WTC11 (cell line): Measurements from ENCODE around the gene ASTN1. TPM values are rescaled to one million over a fixed set of nuclear protein-coding genes. Genes with fewer than 3 reads are reported as not detected.

Source experiments
- ATAC-seq: fragments of 200-7000 bp; cut with Tn5 transposase; 2 replicates; pipeline ENCODE4 v1.10.0; 2021; ENCODE audit warnings: mild to moderate bottlenecking, moderate library complexity
- CTCF ChIA-PET: fragments of 300-600 bp; sonication (Branson Sonifier 250); formaldehyde crosslinking; loops from one replicate; lab custom pipeline; 2021; ENCODE audit warnings: antibody characterized with exemption; lab: Charles Lee
- POLR2A ChIA-PET: fragments of 350-600 bp; sonication (Branson Sonifier 250); formaldehyde crosslinking; loops from one replicate; lab custom pipeline; 2021; ENCODE audit warnings: antibody characterized with exemption; lab: Charles Lee
- DNase-seq: peaks from one replicate; pipeline ENCODE4 v3.0.0; 2021; ENCODE audit warnings: low spot score
- H3K27ac Mint-ChIP-seq: 2 replicates; pipeline ENCODE4 v1.8.0; 2021; ENCODE audit warnings: mixed read lengths
- H3K27me3 Mint-ChIP-seq: 2 replicates; pipeline ENCODE4 v1.8.0; 2021; ENCODE audit warnings: low read depth, mild to moderate bottlenecking, moderate library complexity, mixed read lengths
- H3K36me3 Mint-ChIP-seq: 2 replicates; pipeline ENCODE4 v1.8.0; 2021; ENCODE audit warnings: mixed read lengths
- H3K4me1 Mint-ChIP-seq: 2 replicates; pipeline ENCODE4 v1.8.0; 2022; ENCODE audit warnings: mixed read lengths
- H3K4me3 Mint-ChIP-seq: 2 replicates; pipeline ENCODE4 v1.8.0; 2021; ENCODE audit warnings: mild to moderate bottlenecking, moderate library complexity, mixed read lengths
- H3K9me3 Mint-ChIP-seq: 2 replicates; pipeline ENCODE4 v1.8.0; 2021; ENCODE audit warnings: mixed read lengths
- EMX1 ChIP-seq: fragments of 250-450 bp; sonication (Bioruptor Pico); IDR thresholded peaks from 2 replicates; pipeline ENCODE4 v1.8.0; 2021; ENCODE audit warnings: mild to moderate bottlenecking
- ETV6 ChIP-seq: sonication (generic); formaldehyde crosslinking; IDR thresholded peaks from 2 replicates; pipeline ENCODE4 v1.8.1; 2022; ENCODE audit warnings: mild to moderate bottlenecking, missing genetic modification reagents
- FOXJ3 ChIP-seq: sonication (generic); formaldehyde crosslinking; IDR thresholded peaks from 2 replicates; pipeline ENCODE4 v1.9.0; 2021; ENCODE audit warnings: missing genetic modification reagents, mild to moderate bottlenecking, borderline replicate concordance
- NR1H2 ChIP-seq: sonication (generic); formaldehyde crosslinking; IDR thresholded peaks from 2 replicates; pipeline ENCODE4 v1.9.0; 2021; ENCODE audit warnings: mild to moderate bottlenecking, moderate library complexity, missing genetic modification reagents
- OVOL2 ChIP-seq: fragments of 250-450 bp; sonication (Bioruptor Pico); IDR thresholded peaks from 2 replicates; pipeline ENCODE4 v1.9.0; 2021; ENCODE audit warnings: mild to moderate bottlenecking, borderline replicate concordance
- ZNF263 ChIP-seq: sonication (generic); formaldehyde crosslinking; IDR thresholded peaks from 2 replicates; pipeline ENCODE4 v1.8.1; 2022; ENCODE audit warnings: low read depth, mild to moderate bottlenecking, moderate library complexity, missing genetic modification reagents
- ZNF396 ChIP-seq: fragments of 250-450 bp; sonication (Bioruptor Pico); IDR thresholded peaks from 2 replicates; pipeline ENCODE4 v1.8.0; 2021; ENCODE audit warnings: mild to moderate bottlenecking, moderate library complexity, borderline replicate concordance
- total RNA-seq: library from RNA; stranded (reverse); gene quantifications from 3 replicates; pipeline ENCODE4 v1.2.3, GENCODE V29; 2021
- TF ChIP-seq, protein P1 (sequence below): sonication (generic); formaldehyde crosslinking; IDR thresholded peaks from 2 replicates; pipeline ENCODE4 v1.8.1; 2022; ENCODE audit warnings: low read depth, mild to moderate bottlenecking, moderate library complexity, missing genetic modification reagents, borderline replicate concordance
- TF ChIP-seq, protein P2 (sequence below): sonication (generic); formaldehyde crosslinking; IDR thresholded peaks from 2 replicates; pipeline ENCODE4 v1.8.1; 2023; ENCODE audit warnings: mild to moderate bottlenecking, moderate library complexity, missing genetic modification reagents
- TF ChIP-seq, protein P3 (sequence below): sonication (generic); formaldehyde crosslinking; IDR thresholded peaks from 2 replicates; pipeline ENCODE4 v1.8.1; 2023; ENCODE audit warnings: mild to moderate bottlenecking, missing genetic modification reagents
- TF ChIP-seq, protein P4 (sequence below): sonication (generic); formaldehyde crosslinking; IDR thresholded peaks from 2 replicates; pipeline ENCODE4 v1.8.0; 2022; ENCODE audit warnings: mild to moderate bottlenecking, missing genetic modification reagents
- TF ChIP-seq, protein P5 (sequence below): fragments of 250-450 bp; sonication (Bioruptor Pico); IDR thresholded peaks from 2 replicates; pipeline ENCODE4 v1.9.0; 2021; ENCODE audit warnings: mild to moderate bottlenecking, borderline replicate concordance
- TF ChIP-seq, protein P6 (sequence below): sonication (generic); formaldehyde crosslinking; IDR thresholded peaks from 2 replicates; pipeline ENCODE4 v1.8.0; 2022; ENCODE audit warnings: mild to moderate bottlenecking, missing genetic modification reagents
- TF ChIP-seq, protein P7 (sequence below): sonication (generic); formaldehyde crosslinking; IDR thresholded peaks from 2 replicates; pipeline ENCODE4 v1.8.1; 2023; ENCODE audit warnings: mild to moderate bottlenecking, missing genetic modification reagents, moderate library complexity

Gene ASTN1
- total RNA-seq, 1 experiment from 2014 or later = 3.4 TPM

DNA sequence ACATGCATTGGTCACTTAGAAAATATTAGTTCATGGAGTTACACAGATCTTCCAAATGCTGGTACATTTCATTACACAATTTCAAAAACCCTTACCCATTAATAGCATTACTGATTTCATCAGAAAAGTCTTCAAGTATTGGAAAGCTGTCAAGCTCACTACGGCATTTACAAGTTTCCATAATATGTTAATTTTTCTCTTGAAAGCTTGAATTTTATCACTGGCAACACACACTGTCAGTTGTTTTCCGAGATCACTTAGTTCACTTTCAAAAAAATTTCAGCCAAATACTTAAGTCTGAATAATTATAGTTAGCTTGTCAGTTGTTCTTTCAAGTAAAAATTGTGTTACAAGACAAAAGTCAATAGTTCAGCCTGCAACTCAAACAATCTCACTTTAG is 18.0 kb downstream of the ASTN1 start:
- H3K27me3 Mint-ChIP-seq = no peaks in the 10 kb centered on the region
- ChIA-PET POLR2A (no interaction called here), CTCF (interaction anchor here (1.9 kb wide), 1 partner anchor 9 kb away, joined by 6 read pairs; no protein-coding TSS in a partner anchor)
- no peaks in the 10 kb centered on the region for H3K36me3 Mint-ChIP-seq
- ATAC-seq = no peak
- no peak overlapping the region for H3K4me3 Mint-ChIP-seq
- no peak for DNase-seq
- peaks cover 19% of the 10 kb centered on the region for H3K4me1 Mint-ChIP-seq
- TF ChIP-seq, protein P1, sequence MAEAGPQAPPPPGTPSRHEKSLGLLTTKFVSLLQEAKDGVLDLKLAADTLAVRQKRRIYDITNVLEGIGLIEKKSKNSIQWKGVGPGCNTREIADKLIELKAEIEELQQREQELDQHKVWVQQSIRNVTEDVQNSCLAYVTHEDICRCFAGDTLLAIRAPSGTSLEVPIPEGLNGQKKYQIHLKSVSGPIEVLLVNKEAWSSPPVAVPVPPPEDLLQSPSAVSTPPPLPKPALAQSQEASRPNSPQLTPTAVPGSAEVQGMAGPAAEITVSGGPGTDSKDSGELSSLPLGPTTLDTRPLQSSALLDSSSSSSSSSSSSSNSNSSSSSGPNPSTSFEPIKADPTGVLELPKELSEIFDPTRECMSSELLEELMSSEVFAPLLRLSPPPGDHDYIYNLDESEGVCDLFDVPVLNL (CRISPR knock-in tag) = no peak
- TF ChIP-seq, protein P2, sequence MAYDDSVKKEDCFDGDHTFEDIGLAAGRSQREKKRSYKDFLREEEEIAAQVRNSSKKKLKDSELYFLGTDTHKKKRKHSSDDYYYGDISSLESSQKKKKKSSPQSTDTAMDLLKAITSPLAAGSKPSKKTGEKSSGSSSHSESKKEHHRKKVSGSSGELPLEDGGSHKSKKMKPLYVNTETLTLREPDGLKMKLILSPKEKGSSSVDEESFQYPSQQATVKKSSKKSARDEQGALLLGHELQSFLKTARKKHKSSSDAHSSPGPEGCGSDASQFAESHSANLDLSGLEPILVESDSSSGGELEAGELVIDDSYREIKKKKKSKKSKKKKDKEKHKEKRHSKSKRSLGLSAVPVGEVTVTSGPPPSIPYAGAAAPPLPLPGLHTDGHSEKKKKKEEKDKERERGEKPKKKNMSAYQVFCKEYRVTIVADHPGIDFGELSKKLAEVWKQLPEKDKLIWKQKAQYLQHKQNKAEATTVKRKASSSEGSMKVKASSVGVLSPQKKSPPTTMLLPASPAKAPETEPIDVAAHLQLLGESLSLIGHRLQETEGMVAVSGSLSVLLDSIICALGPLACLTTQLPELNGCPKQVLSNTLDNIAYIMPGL (CRISPR knock-in tag) = no peak
- TF ChIP-seq, protein P3, sequence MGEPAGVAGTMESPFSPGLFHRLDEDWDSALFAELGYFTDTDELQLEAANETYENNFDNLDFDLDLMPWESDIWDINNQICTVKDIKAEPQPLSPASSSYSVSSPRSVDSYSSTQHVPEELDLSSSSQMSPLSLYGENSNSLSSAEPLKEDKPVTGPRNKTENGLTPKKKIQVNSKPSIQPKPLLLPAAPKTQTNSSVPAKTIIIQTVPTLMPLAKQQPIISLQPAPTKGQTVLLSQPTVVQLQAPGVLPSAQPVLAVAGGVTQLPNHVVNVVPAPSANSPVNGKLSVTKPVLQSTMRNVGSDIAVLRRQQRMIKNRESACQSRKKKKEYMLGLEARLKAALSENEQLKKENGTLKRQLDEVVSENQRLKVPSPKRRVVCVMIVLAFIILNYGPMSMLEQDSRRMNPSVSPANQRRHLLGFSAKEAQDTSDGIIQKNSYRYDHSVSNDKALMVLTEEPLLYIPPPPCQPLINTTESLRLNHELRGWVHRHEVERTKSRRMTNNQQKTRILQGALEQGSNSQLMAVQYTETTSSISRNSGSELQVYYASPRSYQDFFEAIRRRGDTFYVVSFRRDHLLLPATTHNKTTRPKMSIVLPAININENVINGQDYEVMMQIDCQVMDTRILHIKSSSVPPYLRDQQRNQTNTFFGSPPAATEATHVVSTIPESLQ (CRISPR knock-in tag) = no peak
- TF ChIP-seq, protein P4, sequence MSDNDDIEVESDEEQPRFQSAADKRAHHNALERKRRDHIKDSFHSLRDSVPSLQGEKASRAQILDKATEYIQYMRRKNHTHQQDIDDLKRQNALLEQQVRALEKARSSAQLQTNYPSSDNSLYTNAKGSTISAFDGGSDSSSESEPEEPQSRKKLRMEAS (CRISPR knock-in tag) = no peak
- TF ChIP-seq, protein P5, sequence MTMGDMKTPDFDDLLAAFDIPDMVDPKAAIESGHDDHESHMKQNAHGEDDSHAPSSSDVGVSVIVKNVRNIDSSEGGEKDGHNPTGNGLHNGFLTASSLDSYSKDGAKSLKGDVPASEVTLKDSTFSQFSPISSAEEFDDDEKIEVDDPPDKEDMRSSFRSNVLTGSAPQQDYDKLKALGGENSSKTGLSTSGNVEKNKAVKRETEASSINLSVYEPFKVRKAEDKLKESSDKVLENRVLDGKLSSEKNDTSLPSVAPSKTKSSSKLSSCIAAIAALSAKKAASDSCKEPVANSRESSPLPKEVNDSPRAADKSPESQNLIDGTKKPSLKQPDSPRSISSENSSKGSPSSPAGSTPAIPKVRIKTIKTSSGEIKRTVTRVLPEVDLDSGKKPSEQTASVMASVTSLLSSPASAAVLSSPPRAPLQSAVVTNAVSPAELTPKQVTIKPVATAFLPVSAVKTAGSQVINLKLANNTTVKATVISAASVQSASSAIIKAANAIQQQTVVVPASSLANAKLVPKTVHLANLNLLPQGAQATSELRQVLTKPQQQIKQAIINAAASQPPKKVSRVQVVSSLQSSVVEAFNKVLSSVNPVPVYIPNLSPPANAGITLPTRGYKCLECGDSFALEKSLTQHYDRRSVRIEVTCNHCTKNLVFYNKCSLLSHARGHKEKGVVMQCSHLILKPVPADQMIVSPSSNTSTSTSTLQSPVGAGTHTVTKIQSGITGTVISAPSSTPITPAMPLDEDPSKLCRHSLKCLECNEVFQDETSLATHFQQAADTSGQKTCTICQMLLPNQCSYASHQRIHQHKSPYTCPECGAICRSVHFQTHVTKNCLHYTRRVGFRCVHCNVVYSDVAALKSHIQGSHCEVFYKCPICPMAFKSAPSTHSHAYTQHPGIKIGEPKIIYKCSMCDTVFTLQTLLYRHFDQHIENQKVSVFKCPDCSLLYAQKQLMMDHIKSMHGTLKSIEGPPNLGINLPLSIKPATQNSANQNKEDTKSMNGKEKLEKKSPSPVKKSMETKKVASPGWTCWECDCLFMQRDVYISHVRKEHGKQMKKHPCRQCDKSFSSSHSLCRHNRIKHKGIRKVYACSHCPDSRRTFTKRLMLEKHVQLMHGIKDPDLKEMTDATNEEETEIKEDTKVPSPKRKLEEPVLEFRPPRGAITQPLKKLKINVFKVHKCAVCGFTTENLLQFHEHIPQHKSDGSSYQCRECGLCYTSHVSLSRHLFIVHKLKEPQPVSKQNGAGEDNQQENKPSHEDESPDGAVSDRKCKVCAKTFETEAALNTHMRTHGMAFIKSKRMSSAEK (CRISPR knock-in tag) = no peak
- TF ChIP-seq FOXJ3 (CRISPR knock-in tag) = no peak
- TF ChIP-seq, protein P6, sequence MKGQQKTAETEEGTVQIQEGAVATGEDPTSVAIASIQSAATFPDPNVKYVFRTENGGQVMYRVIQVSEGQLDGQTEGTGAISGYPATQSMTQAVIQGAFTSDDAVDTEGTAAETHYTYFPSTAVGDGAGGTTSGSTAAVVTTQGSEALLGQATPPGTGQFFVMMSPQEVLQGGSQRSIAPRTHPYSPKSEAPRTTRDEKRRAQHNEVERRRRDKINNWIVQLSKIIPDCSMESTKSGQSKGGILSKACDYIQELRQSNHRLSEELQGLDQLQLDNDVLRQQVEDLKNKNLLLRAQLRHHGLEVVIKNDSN (CRISPR knock-in tag) = no peak
- TF ChIP-seq ZNF263 (CRISPR knock-in tag) = no peak
- TF ChIP-seq, protein P7, sequence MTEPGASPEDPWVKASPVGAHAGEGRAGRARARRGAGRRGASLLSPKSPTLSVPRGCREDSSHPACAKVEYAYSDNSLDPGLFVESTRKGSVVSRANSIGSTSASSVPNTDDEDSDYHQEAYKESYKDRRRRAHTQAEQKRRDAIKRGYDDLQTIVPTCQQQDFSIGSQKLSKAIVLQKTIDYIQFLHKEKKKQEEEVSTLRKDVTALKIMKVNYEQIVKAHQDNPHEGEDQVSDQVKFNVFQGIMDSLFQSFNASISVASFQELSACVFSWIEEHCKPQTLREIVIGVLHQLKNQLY = no peak
- TF ChIP-seq ETV6 = no peak
- no peak for TF ChIP-seq EMX1 (CRISPR knock-in tag)
- TF ChIP-seq OVOL2 (CRISPR knock-in tag) = no peak
- TF ChIP-seq ZNF396 (CRISPR knock-in tag) = no peak
- TF ChIP-seq NR1H2 = no peak
- H3K27ac Mint-ChIP-seq = no peak overlapping the region
- H3K9me3 Mint-ChIP-seq = no peaks in the 10 kb centered on the region
